GM19099 (cell line): ENCODE data around the gene NUP93.

Experiments used
- POLR2A ChIP-seq: IDR thresholded peaks from 3 replicates; pipeline ENCODE4 v1.6.1; 2011; ENCODE audit warnings: low read depth; ENCODE audit not compliant: insufficient read length; ENCODE audit errors: extremely low read depth

NUP93 gene

DNA sequence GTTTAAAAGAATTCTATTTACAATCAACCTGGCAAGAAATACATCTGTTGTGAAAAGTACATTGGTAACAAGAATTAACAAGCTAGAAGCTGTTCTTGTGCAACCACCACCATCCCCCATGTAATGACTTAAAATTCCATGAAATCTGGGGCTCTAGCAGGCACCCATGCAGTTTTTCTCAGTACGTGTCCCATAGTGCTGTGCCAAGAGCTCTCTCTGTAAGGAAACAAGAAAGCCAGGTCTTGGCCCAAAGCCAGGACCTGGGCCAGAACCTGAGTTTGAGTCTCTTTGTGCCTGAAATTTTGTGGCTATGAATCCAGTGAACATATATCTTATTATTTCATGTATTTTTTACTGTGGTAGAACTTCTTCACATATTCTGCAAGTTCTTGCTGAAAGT is 46.6 kb downstream of the NUP93 start:
- TF ChIP-seq POLR2A = no peak

GRCh38 chr16:56777001-56777400 is 47.1 kb downstream of the NUP93 start:
- TF ChIP-seq POLR2A = no peak

DNA sequence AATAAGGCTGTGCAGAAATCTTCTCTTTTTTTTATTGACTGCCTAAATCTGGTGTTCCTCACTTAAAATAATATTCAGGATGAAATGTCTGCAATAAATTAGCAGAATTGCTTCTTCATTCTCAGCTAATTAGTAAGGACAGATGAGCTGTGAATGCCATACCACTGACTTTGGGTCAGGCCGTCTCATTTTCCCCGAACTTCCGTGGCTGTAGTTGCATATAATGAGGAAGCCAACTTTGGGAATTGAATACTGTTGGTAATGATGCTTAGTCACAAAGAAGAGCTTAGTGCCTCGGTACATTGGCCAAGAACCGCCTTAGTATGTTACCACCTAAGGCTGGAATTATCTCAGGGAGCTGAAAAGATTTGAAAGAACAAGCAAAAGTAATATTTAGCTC is 47.6 kb downstream of the NUP93 start:
- TF ChIP-seq POLR2A = no peak

DNA sequence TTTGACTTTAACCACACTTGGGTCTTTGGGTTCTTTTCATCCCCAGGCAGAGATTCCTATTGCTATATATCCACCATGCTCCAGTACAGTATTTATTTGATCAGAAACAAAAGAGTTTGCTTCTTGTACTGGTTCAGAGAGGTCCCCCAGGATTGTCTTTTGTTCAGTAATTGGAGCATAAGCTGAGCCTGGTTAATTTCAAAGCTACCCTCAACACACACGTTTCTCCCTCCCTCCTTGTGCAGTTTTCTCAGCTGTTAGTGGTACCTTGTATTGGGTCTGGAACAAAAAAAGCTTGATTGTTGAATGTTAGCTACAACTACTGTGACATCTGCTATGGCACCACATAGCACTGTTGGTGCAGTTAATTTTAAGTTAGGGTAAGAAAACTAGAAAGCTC is 50.0 kb downstream of the NUP93 start:
- no peak for TF ChIP-seq POLR2A

DNA sequence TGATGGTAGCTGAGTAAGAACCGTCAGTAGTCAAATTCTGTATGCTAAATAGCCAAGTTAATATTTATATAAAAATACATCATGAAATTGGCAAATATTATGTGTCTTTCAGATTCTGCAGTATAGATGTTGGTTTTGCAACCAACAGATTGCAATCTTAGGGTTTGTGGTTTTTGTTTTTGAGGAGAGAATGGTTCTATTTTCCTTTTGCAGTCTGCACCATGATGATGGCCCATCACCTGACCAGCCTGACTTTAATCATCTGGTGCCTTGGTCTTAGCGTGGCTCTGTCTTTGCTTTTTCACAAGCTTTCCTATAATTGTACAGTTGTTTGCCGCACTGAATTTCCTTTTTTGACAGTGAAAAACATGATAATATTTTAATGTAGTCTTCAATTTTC is 50.7 kb downstream of the NUP93 start:
- TF ChIP-seq POLR2A = no peak

DNA sequence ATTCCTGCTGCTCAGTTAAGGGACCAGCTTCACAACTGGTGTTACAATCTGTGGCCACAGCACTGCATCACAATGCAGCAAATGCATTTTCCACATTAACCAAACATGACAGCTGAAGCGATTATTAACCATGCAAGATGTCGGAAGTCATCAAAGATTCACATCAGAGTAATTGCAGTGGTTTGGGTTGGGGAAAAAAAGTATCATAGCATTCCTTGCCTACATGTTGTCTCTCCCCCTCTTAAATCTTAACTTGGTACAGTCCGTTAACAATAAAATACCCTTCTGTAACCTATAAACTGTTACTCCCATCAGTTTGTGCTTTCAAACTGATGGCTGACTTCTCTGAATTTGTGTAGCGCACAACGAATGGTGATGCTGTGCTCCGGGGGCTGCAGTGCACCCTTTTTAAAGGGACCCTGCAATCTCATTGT is 51.6 kb downstream of the NUP93 start:
- no peak for TF ChIP-seq POLR2A

- TF ChIP-seq POLR2A = no peak
These were observed 53.4 kb downstream of the NUP93 start for GRCh38 chr16:56783344-56783743.

GRCh38 chr16:56785317-56785716 is 55.4 kb downstream of the NUP93 start:
- no peak for TF ChIP-seq POLR2A

- no peak for TF ChIP-seq POLR2A
These were observed 57.2 kb downstream of the NUP93 start for GRCh38 chr16:56787167-56787566.

DNA sequence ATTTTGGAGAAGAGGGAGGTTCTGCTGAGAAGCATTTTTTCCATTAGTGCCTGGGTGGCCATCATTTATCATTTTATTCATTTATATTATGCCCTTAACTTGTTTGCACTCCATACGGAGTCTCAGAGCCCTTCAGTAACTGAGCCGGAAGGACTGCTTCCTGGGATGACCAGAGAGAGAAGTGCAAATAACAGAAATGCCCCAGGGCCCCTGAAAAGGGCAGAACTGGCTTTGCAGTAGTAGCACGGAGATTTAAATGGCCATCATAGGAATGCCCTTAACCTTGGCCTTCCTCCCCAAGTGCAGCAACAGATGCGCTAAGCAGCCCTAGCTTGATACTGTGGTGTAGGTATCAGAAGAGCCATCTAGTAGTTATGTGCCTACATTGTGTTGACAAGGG is 58.5 kb downstream of the NUP93 start:
- no peak for TF ChIP-seq POLR2A

GRCh38 chr16:56789360-56789759 is 59.4 kb downstream of the NUP93 start:
- TF ChIP-seq POLR2A = no peak

GRCh38 chr16:56792967-56793366 is 63.0 kb downstream of the NUP93 start:
- no peak for TF ChIP-seq POLR2A

DNA sequence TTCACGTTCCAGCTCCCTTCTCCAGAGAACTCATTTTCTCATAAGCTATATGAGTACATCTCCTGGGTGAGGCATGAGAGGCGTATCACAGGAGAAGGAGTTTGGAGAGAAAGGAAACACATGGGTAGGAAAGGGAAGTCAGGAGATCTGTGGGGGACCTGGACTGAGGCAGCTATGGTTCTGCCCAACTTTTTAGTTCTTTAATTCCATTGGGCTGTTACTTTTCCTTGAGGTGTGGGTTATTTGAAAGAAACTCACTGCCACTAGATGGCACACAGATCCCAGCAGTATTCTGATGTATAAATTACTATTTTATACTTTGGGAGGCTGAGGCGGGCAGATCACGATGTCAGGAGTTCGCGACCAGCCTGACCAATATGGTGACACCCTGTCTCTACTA is 63.6 kb downstream of the NUP93 start:
- TF ChIP-seq POLR2A = no peak

- TF ChIP-seq POLR2A = no peak
These were observed 65.1 kb downstream of the NUP93 start for GRCh38 chr16:56795011-56795410.

- no peak for TF ChIP-seq POLR2A
These were observed 67.9 kb downstream of the NUP93 start for GRCh38 chr16:56797861-56798260.

GRCh38 chr16:56798955-56799354 is 69.0 kb downstream of the NUP93 start:
- TF ChIP-seq POLR2A = no peak

- no peak for TF ChIP-seq POLR2A
These were observed 70.4 kb downstream of the NUP93 start for GRCh38 chr16:56800355-56800754.

DNA sequence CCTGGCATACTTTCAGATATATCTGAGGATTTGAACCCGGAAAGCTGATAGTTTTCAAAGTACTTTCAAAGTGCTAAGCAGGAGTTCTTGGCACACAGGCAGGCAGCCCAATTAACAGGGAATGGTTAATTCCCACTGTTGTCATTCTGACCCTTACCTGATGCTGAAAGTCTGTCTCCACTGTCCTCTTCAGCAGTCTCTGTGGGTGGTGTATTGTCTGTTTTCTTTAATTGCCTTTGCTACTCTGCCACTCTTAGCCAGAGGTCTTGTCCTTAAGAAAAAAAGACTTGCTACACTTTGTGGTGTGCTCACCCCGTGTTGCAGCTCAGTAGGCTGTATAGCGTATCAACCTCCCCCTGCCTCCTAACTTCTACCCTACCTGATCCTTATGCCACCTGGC is 71.8 kb downstream of the NUP93 start:
- TF ChIP-seq POLR2A = no peak
